ENCODE results near the gene PCDHGA2.
"Not testable (repeated sequence)": the region's sequence is repeated elsewhere in the genome, so short reads cannot be mapped to it uniquely, and the experiment has no call there.

The PCDHGA2 gene

GRCh38 chr5:141346017-141346416, 7.5 kb downstream of the PCDHGA2 start:
- in situ Hi-C loops (cut with MboI; ENCODE audit: low sequenced_read_pairs) = not testable (repeated sequence)

GRCh38 chr5:141349917-141350619, 11.5 kb downstream of the PCDHGA2 start, which contains the start of gene PCDHGB1:
Gene PCDHGB1 (plus strand): TSS chr5:141350099. CDS start chr5:141350261, 162 bp downstream.
- in situ Hi-C loops (cut with MboI; ENCODE audit: low sequenced_read_pairs) = no loop called here

GRCh38 chr5:141351591-141351990, 13.0 kb downstream of the PCDHGA2 start:
- in situ Hi-C loops (cut with MboI; ENCODE audit: low sequenced_read_pairs) = no loop called here

DNA sequence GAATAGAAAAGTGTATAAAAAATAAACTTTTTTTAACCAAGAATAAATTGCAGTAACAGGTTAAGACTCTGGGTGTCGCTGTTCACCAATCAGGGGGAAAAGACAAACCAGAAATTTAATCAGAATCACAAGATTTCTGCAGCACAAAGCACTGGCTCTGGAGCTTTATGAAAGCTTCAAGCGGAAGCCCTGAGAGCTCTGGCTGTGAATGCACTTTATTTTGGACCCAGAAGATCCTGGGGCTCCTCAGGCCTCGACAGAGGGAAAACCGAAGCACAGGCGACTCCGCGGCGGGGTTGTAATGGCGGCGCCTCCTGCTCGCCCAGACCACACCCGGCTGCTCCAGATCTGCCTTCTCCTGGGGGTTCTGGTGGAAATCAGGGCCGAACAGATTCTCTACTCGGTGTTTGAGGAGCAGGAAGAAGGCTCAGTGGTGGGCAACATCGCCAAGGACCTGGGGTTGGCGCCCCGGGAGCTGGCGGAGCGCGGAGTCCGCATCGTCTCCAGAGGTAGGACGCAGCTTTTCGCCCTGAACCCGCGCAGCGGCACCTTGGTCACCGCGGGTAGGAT, 16.4 kb downstream of the PCDHGA2 start, which contains the start of gene PCDHGA4:
Gene PCDHGA4, plus strand, starts transcription at position 122 of the 570 bp plus-strand sequence. Its CDS starts 87 bp downstream, at position 209.
- in situ Hi-C loops (cut with MboI; ENCODE audit: low sequenced_read_pairs) = no loop called here

DNA sequence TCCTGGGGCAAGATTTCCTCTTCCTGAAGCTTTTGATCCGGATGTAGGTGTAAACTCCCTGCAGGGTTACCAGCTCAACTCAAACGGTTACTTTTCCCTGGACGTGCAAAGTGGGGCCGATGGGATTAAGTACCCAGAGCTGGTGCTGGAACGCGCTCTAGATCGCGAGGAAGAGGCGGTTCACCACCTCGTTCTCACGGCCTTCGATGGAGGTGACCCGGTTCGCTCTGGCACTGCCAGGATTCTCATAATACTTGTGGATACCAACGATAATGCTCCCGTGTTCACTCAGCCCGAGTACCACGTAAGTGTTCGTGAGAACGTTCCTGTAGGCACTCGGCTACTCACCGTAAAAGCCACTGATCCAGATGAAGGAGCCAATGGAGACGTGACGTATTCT, 17.1 kb downstream of the PCDHGA2 start:
- in situ Hi-C loops (cut with MboI; ENCODE audit: low sequenced_read_pairs) = no loop called here

- in situ Hi-C loops (cut with MboI; ENCODE audit: low sequenced_read_pairs) = no loop called here
These were observed 17.6 kb downstream of the PCDHGA2 start for GRCh38 chr5:141356133-141356532.

DNA sequence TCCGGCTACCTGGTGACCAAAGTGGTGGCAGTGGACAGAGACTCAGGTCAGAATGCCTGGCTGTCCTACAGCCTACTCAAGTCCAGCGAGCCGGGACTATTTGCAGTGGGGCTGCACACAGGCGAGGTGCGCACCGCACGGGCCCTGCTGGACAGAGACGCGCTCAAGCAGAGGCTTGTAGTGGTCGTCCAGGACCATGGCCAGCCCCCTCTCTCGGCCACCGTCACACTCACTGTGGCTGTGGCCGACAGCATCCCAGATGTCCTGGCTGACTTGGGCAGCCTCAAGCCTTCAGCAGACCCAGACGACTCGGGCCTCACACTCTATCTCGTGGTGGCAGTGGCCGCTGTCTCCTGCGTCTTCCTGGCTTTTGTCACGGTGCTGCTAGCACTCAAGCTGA, 18.4 kb downstream of the PCDHGA2 start:
- in situ Hi-C loops (cut with MboI; ENCODE audit: low sequenced_read_pairs) = no loop called here

DNA sequence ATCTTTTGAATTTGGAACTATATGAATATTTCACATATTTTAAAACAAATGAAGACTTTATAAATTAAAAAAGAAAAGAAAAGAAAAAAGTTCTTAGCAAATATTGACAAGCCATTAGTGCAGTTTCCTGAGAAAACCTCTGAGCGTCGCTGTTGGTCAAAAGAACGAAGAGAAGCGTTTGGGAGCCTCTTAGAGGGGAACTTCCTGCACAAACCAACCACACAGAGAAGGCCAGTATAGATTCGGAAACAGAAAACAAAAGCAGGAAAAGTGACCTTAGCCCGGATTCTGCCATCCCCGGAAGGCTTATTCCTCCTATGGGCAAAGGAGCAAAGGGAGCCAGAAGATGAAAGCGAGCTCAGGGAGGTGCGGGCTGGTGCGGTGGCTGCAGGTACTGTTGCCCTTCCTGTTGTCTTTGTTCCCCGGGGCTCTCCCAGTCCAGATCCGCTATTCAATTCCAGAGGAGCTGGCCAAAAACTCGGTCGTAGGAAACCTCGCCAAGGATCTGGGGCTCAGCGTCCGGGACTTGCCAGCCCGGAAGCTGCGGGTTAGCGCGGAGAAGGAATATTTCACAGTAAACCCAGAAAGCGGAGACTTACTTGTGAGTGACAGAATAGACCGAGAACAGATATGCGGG, 21.3 kb downstream of the PCDHGA2 start, which contains the start of gene PCDHGB2:
Gene PCDHGB2, plus strand, starts transcription at position 205 of the 637 bp plus-strand sequence. Its CDS starts 142 bp downstream, at position 347.
- in situ Hi-C loops (cut with MboI; ENCODE audit: low sequenced_read_pairs) = no loop called here

- in situ Hi-C loops (cut with MboI; ENCODE audit: low sequenced_read_pairs) = no loop called here
These were observed 22.1 kb downstream of the PCDHGA2 start for GRCh38 chr5:141360685-141361084.

- in situ Hi-C loops (cut with MboI; ENCODE audit: low sequenced_read_pairs) = no loop called here
These were observed 24.2 kb downstream of the PCDHGA2 start for GRCh38 chr5:141362719-141363118.

- in situ Hi-C loops (cut with MboI; ENCODE audit: low sequenced_read_pairs) = no loop called here
These were observed 25.5 kb downstream of the PCDHGA2 start, which contains the start of gene PCDHGA5 for GRCh38 chr5:141363952-141364660. Gene PCDHGA5 (plus strand): TSS chr5:141364162. CDS start chr5:141364331, 169 bp downstream.

DNA sequence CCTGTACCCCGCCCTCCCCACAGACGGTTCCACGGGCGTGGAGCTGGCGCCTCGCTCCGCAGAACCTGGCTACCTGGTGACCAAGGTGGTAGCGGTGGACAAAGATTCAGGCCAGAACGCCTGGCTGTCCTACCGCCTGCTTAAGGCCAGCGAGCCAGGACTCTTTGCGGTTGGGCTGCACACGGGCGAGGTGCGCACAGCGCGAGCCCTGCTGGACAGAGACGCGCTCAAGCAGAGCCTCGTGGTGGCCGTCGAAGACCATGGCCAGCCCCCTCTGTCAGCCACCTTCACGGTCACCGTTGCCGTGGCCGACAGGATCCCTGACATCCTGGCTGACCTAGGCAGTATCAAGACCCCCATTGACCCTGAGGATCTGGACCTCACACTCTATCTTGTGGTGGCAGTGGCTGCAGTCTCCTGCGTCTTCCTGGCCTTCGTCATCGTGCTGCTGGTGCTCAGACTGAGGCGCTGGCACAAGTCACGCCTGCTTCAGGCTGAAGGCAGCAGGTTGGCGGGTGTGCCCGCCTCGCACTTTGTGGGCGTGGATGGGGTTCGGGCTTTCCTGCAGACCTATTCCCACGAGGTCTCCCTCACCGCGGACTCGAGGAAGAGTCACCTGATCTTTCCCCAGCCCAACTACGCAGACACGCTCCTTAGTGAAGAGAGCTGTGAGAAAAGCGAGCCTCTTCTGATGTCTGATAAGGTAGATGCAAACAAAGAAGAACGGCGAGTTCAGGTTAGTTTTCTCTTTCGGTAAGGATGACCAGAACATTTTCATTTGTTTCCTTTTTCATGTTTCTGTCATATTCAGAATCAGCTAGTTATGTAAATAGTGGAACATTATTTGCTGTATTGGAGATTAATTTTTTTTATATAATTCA, 27.7 kb downstream of the PCDHGA2 start:
- in situ Hi-C loops (cut with MboI; ENCODE audit: low sequenced_read_pairs) = no loop called here

- in situ Hi-C loops (cut with MboI; ENCODE audit: low sequenced_read_pairs) = no loop called here
These were observed 31.7 kb downstream of the PCDHGA2 start, which contains the start of gene PCDHGB3 for GRCh38 chr5:141369994-141370848. Gene PCDHGB3 (plus strand): TSS chr5:141370242. CDS start chr5:141370395, 153 bp downstream.

DNA sequence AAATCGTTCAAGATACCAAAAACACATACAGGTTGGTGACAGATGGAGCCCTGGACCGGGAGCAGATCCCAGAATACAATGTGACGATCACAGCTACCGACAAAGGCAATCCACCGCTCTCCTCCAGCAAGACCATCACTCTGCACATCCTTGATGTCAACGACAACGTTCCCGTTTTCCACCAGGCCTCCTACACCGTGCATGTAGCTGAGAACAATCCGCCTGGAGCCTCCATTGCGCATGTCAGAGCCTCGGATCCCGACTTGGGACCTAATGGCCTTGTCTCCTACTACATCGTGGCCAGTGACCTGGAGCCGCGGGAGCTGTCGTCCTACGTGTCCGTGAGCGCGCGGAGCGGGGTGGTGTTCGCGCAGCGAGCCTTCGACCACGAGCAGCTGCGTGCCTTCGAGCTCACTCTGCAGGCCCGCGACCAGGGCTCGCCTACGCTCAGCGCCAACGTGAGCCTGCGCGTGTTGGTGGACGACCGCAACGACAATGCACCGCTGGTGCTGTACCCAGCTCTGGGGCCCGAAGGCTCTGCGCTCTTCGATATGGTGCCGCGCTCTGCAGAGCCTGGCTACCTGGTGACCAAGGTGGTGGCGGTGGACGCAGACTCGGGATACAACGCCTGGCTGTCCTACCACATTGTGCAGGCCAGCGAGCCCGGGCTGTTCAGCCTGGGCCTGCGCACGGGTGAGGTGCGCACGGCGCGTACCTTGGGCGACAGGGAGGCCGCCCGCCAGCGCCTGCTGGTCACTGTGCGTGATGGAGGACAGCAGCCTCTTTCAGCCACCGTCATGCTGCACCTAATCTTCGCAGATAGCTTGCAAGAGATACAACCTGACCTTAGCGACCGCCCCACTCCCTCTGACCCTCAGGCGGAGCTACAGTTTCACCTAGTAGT, 33.3 kb downstream of the PCDHGA2 start:
- in situ Hi-C loops (cut with MboI; ENCODE audit: low sequenced_read_pairs) = no loop called here

DNA sequence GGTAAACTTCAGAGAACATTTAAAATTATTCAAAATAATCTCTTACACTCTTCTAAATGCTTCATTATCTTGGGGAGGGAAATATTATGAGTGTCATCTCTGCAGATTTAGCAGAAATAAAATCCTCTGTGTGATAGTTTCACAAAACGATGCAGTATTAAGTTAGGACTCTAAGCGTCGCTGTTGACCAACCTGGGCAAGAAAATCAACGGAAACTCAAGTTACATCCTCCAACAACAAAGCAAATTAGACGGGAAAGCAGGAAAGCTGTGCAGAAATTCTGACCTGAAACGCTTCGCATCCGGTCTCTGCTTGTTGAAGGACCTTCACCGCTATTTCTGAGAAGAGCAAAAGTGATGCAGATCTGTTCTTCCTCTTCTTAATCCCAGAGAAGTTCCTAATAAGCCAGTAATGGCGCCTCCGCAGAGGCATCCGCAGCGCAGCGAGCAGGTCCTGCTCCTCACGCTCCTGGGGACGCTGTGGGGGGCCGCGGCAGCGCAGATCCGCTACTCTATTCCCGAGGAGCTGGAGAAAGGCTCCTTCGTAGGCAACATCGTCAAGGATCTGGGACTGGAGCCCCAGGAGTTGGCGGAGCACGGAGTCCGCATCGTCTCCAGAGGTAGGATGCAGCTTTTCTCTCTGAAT, 35.2 kb downstream of the PCDHGA2 start, which contains the start of gene PCDHGA6:
Gene PCDHGA6, plus strand, starts transcription at position 219 of the 645 bp plus-strand sequence. Its CDS starts 193 bp downstream, at position 412.
- in situ Hi-C loops (cut with MboI; ENCODE audit: low sequenced_read_pairs) = no loop called here

GRCh38 chr5:141374627-141375026, 36.1 kb downstream of the PCDHGA2 start:
- in situ Hi-C loops (cut with MboI; ENCODE audit: low sequenced_read_pairs) = no loop called here

- in situ Hi-C loops (cut with MboI; ENCODE audit: low sequenced_read_pairs) = not testable (repeated sequence)
These were observed 37.0 kb downstream of the PCDHGA2 start for GRCh38 chr5:141375444-141376155.

All from HL-60/S4 treated with phorbol 12-myristate 13-acetate at 8.2 ng/mL for 4 days and 3 days (cell line).